GM19025 (cell line): ENCODE data around the gene ABCB8.

Source experiments
- ATAC-seq: cut with Tn5 transposase; IDR thresholded peaks from one replicate; pipeline ENCODE4 v1.9.1; 2021; ENCODE audit warnings: mild to moderate bottlenecking, low read depth, moderate library complexity; ENCODE audit not compliant: unreplicated experiment

Gene ABCB8

GRCh38 chr7:151068069-151068773 is 40.0 kb downstream of the ABCB8 start:
- ATAC-seq: no peak

- no peak for ATAC-seq
Measured at GRCh38 chr7:151069841-151070573, 41.8 kb downstream of the ABCB8 start.

- ATAC-seq: no peak
Measured at GRCh38 chr7:151070574-151070960, 42.3 kb downstream of the ABCB8 start.

GRCh38 chr7:151071032-151071866 is 43.0 kb downstream of the ABCB8 start:
- no peak for ATAC-seq

- no peak for ATAC-seq
Measured at GRCh38 chr7:151073990-151074389, 45.7 kb downstream of the ABCB8 start.

- no peak for ATAC-seq
Measured at GRCh38 chr7:151074817-151075661, 46.8 kb downstream of the ABCB8 start.

GRCh38 chr7:151075662-151075971 is 47.4 kb downstream of the ABCB8 start:
- ATAC-seq: no peak

GRCh38 chr7:151075978-151076426 is 47.8 kb downstream of the ABCB8 start:
- ATAC-seq: no peak

GRCh38 chr7:151076863-151077704 is 48.8 kb downstream of the ABCB8 start:
- no peak for ATAC-seq

- ATAC-seq: no peak
Measured at GRCh38 chr7:151077705-151078232, 49.5 kb downstream of the ABCB8 start.

GRCh38 chr7:151078233-151079040 is 50.2 kb downstream of the ABCB8 start:
- no peak for ATAC-seq

- ATAC-seq: no peak
Measured at GRCh38 chr7:151079199-151079910, 51.1 kb downstream of the ABCB8 start.

GRCh38 chr7:151080067-151080521 is 51.8 kb downstream of the ABCB8 start:
- ATAC-seq: peak; percentile 2

- peak; percentile 79 for ATAC-seq
Measured at GRCh38 chr7:151080522-151081169, 52.4 kb downstream of the ABCB8 start, which contains the start of gene FASTK. Gene FASTK, minus strand, starts transcription at chr7:151080809. Its CDS starts 43 bp downstream, at chr7:151080766.

- no peak for ATAC-seq
Measured at GRCh38 chr7:151081170-151082101, 53.2 kb downstream of the ABCB8 start.
